GM18498 (cell line): ENCODE results near the gene SMIM29.
"Not testable (repeated sequence)": the region's sequence is repeated elsewhere in the genome, so short reads cannot be mapped to it uniquely, and the experiment has no call there.

Experiments used
- ATAC-seq: cut with Tn5 transposase; IDR thresholded peaks from one replicate; pipeline ENCODE4 v1.9.1; 2021; ENCODE audit warnings: mild to moderate bottlenecking, moderate library complexity; ENCODE audit not compliant: unreplicated experiment

SMIM29 gene

DNA sequence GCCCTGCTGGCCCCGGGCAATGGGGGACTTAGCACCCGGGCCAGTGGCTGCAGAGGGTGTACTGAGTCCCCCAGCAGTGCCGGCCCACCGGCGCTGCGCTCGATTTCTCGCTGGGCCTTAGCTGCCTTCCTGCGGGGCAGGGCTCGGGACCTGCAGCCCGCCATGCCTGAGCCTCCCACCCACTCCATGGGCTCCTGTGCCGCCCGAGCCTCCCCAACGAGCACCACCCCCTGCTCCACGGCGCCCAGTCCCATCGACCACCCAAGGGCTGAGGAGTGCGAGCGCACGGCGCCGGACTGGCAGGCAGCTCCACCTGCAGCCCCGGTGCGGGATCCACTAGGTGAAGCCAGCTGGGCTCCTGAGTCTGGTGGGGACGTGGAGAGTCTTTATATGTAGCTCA lies 20.3 kb upstream of the SMIM29 start:
- not testable (repeated sequence) for ATAC-seq

DNA sequence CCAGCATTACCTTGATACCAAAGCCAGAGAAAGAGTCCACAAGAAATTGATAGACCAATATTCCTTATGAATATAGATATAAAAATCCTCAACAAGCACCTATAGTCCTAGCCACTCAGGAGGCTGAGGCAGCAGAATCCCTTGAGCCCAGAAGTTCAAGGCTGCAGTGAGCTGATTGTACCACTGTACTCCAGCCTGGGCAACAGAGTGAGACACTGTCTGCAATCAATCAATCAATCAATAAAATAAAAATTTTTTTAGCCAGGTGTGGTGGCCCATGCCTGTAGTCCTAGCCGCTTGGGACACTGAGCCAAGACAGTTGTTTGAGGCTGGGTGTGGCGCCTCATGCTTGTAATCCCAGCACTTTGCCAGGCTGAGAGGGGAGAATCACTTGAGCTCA lies 18.9 kb upstream of the SMIM29 start:
- ATAC-seq = no peak

DNA sequence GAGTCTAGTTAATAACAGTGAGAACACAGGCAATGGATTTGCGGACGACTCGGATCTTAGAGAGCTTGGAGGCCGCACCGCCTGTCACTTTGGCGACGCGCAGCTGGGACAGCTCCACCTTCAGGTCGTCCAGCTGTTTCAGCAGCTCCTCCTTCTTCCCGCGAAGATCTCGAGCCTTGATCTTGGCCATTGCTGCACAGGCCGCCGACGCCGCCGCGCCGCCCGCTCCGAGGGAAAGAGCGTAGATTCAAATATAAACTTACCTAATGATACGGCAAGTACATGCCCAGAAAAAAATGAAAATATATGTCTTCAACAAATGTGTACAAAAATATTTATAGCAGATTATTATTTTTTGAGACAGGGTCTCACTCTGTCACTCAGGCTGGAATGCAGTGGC lies 14.7 kb upstream of the SMIM29 start:
- ATAC-seq = not testable (repeated sequence)

DNA sequence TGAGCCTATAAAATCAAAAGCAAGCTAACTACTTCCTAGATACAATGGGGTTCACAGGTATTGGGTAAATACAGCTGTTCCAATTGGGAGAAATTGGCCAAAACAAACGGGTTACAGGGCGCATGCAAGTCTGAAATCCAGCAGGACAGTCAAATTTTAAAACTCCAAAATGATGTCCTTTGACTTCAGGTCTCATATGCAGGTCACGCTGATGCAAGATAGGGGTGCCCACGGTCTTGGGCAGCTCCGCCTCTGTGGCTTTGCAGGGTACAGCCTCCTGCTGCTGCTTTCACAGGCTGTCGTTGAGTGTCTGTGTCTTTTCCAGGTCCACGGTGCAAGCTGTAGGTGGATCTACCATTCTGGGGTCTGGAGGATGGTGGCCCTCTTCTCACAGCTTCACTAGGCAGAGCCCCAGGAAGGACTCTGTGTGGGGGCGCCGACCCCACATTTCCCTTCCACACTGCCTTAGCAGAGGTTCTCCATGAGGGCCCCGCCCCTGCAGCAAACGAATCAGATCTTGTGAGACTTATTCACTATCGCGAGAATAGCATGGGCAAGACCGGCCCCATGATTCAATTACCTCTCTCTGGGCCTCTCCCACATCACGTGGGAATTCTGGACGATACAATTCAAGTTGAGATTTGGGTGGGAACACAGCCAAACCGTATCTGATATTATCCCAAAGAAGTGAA lies 11.9 kb upstream of the SMIM29 start:
- no peak for ATAC-seq

DNA sequence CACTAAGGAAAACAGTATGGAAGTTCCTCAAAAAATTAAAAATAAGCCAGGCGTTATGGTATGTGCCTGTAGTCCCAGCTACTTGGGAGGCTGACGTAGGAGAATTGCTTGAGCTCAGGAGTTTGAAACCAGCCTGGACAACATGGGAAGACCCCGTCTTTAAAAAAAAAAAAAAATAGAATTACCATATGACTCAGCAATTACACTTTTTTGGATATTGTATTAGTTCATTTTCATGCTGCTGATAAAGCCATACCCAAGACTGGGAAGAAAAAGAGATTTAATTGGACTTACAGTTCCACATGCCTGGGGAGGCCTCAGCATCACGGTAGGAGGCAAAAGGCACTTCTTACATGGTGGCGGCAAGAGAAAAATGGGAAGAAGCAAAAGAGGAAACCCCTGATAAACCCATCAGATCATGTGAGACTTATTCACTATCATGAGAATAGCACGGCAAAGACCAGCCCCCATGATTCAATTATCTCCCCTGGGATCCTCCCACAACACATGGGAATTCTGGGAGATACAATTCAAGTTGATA lies 10.8 kb upstream of the SMIM29 start:
- no peak for ATAC-seq

DNA sequence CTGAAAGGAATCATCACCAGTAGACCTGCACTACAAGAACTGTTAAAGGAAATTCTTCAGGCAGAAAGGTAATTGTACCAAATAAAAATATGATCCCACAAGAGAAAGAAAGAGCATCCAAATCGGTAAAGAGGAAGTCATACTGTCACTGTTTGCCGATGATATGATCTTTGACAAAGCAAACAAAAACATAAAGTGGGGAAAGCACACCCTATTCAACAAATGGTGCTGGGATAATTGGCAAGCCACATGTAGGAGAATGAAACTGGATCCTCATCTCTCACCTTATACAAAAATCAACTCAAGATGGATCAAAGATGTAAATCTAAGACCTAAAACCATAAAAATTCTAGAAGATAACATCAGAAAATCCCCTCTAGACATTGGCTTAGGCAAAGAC lies 3.6 kb upstream of the SMIM29 start:
- ATAC-seq = not testable (repeated sequence)

DNA sequence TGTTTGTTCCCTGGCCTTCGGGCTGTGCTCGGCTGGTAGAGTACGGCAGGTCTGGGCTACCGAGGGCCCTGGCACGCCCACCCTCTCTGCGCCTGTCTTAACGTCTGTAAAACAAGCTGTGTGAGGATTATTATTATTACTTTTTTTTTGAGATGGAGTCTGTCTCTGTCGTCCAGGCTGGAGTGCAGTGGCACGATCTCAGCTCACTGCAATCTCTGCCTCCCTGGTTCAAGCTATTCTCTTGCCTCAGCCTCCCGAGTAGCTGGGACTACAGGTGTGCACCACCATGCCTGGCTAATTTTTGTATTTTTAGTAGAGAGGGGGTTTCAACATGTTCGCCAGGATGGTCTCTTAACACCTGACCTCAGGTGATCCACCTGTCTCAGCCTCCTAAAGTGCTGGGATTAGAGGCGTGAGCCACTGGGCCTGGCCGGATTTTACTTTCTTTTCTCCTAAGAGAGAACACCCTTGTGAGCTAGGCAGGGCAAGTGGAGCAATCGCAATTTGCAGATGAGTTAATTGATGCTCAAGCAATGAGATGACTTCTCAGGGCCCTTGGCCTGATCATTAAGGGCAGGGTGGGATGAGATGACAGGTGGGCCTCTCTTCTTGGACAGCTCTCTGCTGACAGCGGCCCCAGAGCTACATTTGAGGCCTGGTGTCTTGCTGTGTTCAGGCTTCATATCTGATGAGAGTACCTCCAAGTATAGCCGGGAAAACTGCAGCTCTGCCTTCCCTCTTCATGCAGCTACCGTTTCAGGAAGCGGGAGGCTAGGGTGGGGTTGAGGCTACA lies 859 bp upstream of the SMIM29 start:
- ATAC-seq = peak; percentile 35

DNA sequence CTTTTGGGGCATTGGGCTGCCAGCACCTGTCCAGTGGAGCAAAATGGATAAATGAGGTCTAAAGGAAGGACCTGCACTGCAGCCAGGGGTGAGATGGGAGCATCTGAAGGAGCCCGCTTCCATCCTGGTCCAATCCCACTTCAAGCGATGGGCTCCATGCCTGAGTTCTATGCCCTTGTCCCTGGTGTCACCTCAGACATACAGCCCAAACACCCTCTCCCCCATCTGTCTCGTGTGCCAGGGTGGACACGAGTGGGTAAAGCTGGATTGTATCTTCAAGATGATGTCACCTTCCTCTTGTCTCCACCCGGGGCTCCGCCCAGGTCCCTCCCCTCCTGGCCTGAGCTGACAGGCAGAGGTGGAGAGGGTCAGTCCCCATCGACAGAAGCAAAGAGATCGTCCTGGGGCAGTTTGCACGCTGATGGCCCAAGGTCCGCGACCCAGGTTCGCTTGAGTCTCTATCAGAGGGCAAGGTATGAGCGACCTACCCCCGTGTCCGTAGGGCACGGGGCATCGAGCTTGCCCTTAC lies 544 bp downstream of the SMIM29 start:
- ATAC-seq = peak; percentile 18

DNA sequence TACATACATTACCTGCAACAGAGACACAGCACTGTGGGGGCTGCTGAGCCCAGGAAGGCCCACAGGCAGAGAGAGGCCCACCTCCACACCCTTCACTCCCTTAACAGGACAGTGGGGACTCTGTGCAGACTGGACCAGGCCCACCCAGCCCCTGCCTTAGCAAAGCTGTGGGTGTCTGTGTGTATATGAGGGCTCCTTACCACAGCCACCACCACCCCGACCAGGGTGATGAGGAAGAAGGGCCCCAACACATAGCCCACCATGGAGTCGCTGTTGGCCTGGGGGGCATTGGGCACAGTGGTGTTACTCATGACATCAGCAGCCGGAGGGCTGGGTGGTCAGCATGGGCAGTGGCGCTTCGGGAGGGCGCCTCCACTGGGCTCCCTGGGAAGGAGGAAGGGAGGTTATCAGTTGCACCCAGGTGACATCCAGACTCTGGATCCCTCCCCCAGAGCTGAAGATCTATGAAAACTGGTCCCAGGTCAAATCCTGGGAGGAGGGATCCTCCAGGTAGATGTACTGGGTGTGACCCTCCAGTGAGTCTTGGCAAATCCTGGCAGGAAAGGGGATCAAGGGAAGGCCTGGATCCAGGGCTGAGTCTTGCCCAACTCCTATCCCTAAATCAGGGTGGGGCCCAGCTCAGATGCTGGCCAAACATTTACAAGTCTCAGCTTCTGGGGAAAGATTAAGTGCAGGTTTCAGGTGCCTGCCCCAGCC lies 1.2 kb downstream of the SMIM29 start:
- no peak for ATAC-seq

DNA sequence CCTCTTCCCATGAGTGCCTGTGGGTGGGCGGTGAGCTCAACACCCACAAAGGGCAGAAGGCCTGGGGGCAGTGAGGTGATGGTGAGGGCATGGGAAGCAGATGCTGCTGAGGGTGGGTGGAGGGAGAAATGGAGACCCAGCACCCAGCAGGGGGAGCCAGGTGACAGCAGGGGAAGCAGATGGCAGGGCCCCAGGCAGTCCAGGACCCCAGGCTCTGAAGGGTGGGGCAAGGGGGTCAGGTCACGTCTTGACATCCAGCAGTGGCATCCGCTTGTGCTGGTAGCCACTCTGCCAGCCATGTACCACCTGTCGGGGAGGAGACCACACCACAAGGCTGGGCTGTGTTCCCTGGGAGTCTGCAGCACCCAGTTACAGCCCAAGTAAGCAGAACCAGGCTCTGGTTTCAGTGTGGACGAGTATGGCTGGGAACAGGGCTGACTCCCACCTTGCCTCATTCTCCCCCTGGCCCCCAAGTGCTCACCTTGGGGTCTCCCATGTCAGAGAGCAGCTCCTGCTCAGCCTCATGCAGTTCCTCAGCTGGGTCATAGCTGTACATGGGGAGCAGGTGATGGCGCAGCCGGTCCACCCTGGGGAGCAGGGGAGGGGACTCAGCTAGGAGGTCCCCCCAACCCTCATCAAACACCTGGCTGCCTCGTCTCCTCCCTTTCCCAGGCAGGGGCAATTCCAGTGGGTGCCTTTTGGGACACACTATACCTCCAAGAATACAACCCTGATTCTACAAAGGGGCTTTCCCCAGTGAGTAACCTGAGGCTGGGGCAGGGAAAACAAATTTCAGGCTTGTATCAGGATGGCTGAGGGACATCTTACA lies 2.0 kb downstream of the SMIM29 start:
- no peak for ATAC-seq

DNA sequence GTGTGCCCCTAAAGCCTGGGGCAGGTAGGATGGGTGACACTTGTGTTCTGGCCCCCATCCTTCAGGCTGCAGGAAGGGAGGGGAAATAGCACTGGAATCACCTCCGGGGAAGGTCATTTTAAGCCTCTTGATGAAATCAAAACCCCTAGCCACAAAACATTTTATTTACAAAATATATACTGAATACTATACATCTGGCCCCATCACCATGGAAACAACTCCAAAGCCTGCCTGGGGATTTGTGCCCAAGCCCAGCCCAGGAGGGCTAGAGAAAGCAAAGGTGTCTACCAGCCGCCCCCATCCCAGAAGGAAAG lies 2.6 kb downstream of the SMIM29 start:
- no peak for ATAC-seq

DNA sequence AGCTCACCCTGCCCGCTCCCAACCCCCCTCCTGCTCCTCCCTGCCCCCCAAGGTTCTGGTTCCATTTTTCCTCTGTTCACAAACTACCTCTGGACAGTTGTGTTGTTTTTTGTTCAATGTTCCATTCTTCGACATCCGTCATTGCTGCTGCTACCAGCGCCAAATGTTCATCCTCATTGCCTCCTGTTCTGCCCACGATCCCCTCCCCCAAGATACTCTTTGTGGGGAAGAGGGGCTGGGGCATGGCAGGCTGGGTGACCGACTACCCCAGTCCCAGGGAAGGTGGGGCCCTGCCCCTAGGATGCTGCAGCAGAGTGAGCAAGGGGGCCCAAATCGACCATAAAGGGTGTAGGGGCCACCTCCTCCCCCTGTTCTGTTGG lies 3.1 kb downstream of the SMIM29 start:
- not testable (repeated sequence) for ATAC-seq

DNA sequence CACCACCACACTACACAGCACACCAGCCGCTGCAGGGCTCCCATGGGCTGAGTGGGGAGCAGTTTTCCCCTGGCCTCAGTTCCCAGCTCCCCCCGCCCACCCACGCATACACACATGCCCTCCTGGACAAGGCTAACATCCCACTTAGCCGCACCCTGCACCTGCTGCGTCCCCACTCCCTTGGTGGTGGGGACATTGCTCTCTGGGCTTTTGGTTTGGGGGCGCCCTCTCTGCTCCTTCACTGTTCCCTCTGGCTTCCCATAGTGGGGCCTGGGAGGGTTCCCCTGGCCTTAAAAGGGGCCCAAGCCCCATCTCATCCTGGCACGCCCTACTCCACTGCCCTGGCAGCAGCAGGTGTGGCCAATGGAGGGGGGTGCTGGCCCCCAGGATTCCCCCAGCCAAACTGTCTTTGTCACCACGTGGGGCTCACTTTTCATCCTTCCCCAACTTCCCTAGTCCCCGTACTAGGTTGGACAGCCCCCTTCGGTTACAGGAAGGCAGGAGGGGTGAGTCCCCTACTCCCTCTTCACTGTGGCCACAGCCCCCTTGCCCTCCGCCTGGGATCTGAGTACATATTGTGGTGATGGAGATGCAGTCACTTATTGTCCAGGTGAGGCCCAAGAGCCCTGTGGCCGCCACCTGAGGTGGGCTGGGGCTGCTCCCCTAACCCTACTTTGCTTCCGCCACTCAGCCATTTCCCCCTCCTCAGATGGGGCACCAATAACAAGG lies 3.6 kb downstream of the SMIM29 start:
- not testable (repeated sequence) for ATAC-seq

DNA sequence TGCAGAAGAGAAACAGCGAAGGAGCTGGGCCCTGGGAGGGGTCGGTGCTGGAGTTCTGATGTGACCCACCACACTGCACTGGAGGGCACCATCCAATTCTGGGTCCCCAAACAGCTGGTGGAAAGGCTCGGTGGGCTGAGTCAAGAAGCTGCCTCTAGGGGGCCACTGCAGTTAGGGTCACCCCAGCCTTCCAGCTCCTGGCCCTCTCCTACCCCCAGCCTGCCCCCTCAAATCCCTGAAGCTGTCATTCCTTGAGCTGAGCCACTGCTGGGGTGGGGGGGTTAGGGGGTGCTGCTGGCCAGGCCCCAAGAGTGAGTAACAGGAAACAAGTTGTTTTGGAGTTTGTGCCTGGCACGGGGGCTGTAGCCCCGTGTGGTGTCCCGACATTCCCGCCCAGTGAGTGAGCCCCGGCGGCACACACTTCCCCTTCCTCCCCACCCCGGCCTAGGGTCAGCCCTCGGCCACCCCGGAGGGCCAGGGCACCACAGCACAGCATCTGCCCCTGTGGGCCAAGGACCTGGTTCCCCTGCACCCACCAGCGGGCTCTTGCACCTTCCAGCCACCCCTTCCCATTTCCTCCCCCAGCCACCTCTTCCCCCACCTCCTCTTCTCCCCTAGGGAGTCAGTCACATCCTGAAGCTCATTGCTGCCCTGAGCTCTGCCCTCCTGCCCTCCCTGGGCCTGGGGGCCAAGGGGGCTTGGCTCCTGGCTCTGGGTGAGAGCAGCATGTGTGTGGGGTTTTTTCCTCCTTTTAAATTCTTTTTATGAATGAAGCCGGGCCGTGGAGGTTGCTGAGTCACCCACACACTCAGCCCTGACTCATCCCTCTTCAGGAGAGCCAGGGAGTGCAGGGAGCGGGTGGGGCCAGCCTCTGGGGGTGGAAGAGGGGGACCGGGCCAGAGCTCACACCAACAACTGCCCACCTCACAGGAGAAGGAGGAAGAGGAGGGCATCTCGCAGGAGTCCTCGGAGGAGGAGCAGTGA lies 4.6 kb downstream of the SMIM29 start:
- ATAC-seq = no peak

DNA sequence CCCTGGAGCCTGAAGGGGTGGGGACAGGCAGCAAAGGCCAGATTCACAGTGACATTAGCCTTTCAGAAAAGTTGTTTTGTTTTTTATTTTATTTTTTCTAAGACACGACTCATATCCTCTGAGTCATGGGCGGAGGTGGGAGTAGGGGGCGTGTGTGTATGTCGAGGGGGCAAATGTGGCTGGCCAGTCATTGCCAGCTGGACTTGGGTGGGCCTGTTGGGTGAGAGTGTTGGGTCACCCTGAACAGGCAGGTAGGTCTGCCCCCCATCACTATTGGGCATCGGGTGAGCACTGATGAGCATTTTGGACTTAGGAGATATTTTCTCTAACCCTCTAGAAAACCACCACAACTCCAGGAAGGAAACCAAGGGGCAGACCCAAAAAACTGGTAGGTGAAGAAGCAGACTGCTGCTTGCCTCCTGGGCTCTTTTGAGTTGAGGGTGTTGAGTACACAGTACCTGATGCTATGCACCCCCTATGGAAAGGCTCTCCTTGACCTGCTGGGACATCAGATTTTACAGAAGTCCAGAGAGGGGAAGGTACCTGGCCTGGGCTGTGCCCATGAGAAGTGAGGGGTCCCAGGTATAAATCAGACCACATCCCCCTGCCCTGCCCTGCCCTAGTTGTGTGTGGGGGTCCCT lies 5.6 kb downstream of the SMIM29 start:
- ATAC-seq = no peak

DNA sequence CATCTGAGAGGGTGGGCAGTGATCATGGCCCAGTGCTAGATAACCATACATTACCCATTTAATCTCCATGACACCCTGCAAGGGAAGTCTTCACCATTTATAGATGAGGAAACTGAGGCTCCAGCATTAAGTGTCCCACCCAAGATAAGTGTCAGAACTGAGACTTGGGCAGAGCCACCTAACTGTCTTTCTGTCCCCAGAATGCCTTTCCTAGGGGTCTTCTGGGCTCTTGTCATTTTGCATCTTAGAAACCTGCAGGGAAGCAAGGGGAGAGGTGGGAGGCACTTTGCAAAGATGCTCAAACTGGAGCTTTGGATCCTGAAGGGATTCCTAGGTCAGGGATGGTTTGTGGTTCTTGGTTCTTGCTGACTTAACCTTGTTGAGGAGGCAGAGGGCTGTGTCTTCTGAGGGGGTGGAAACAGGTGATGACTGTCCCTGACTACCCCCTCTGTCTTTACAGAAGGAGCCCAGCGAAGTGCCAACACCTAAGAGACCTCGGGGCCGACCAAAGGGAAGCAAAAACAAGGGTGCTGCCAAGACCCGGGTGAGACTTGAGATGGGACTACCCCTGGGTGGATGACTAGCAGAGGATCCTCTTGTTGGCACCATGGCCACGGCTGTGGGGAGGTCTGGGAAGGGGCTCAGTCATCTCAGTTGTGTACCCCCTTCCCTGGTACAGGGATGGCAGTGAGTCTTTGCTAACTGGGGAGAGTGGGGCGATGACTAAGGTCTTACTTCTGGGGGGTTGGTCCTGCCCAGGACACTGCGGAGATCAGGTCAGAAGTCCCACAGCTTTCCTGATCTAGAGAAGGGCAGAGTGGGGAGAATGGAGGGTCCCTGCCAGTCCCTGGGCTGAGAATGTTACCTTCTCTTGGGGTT lies 6.3 kb downstream of the SMIM29 start:
- ATAC-seq = no peak
